ENCODE measurements around the gene TDRD7.

TDRD7 gene

GRCh38 chr9:97419309-97419867 is 7.5 kb downstream of the TDRD7 start:
- Histone ChIP-seq H3K9ac (ENCODE audit: low read depth in 1 of 2, low read length in 2 of 2) (no peak overlapping the region), H3K4me3 (ENCODE audit: low read depth in 1 of 2, low read length in 2 of 2) (no peak overlapping the region), H3K9me3 (ENCODE audit: control insufficient read depth in 1 of 2, low read length in 2 of 2) (no peaks in the 10 kb centered on the region), H3K4me1 (ENCODE audit: control insufficient read depth in 1 of 2, insufficient read depth in 2 of 2, low read length in 2 of 2) (peaks cover 30 to 38% of the 10 kb centered on the region in 2 donors), H3K36me3 (ENCODE audit: control insufficient read depth in 1 of 2, insufficient read depth in 2 of 2, low read length in 2 of 2) (no peaks in the 10 kb centered on the region), H3K27me3 (ENCODE audit: control insufficient read depth in 1 of 2, insufficient read depth in 2 of 2, low read length in 2 of 2) (no peaks in the 10 kb centered on the region), H3K27ac (ENCODE audit: low read depth, low read length) (no peak overlapping the region)

GRCh38 chr9:97425336-97425972 is 13.6 kb downstream of the TDRD7 start:
- H3K9me3 ChIP-seq (ENCODE audit: control insufficient read depth in 1 of 2, low read length in 2 of 2), result no peaks in the 10 kb centered on the region
- H3K4me3 ChIP-seq (ENCODE audit: low read depth in 1 of 2, low read length in 2 of 2), result no peak overlapping the region
- H3K9ac ChIP-seq (ENCODE audit: low read depth in 1 of 2, low read length in 2 of 2), result no peak overlapping the region
- no peaks in the 10 kb centered on the region for H3K27me3 ChIP-seq (ENCODE audit: control insufficient read depth in 1 of 2, insufficient read depth in 2 of 2, low read length in 2 of 2)
- H3K27ac ChIP-seq (ENCODE audit: low read depth, low read length), result no peak overlapping the region
- H3K4me1 ChIP-seq (ENCODE audit: control insufficient read depth in 1 of 2, insufficient read depth in 2 of 2, low read length in 2 of 2), result peaks cover 14 to 17% of the 10 kb centered on the region in 2 donors
- H3K36me3 ChIP-seq (ENCODE audit: control insufficient read depth in 1 of 2, insufficient read depth in 2 of 2, low read length in 2 of 2), result peaks cover 8 to 23% of the 10 kb centered on the region in 2 donors

DNA sequence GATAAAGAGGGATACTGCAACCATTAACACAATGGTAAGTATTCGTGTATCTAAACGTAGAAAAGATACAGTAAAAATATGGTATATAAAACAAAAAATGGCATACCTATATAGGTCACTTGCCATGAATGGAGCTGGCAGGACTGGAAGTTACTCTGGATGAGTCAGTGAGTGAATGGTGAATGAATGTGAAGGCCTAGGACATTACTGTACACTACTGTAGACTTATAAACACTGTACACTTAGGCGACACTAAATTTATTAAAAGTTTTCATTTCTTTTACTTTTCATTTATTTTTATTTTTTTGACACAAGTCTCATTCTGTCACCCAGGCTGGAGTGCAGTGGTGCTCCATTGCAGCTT is 14.1 kb downstream of the TDRD7 start:
- Histone ChIP-seq H3K9me3 (ENCODE audit: control insufficient read depth in 1 of 2, low read length in 2 of 2) (no peaks in the 10 kb centered on the region), H3K36me3 (ENCODE audit: control insufficient read depth in 1 of 2, insufficient read depth in 2 of 2, low read length in 2 of 2) (peaks cover 8 to 27% of the 10 kb centered on the region in 2 donors), H3K4me3 (ENCODE audit: low read depth in 1 of 2, low read length in 2 of 2) (no peak overlapping the region), H3K9ac (ENCODE audit: low read depth in 1 of 2, low read length in 2 of 2) (no peak overlapping the region), H3K27ac (ENCODE audit: low read depth, low read length) (no peak overlapping the region), H3K4me1 (ENCODE audit: control insufficient read depth in 1 of 2, insufficient read depth in 2 of 2, low read length in 2 of 2) (peaks cover 14 to 17% of the 10 kb centered on the region in 2 donors), H3K27me3 (ENCODE audit: control insufficient read depth in 1 of 2, insufficient read depth in 2 of 2, low read length in 2 of 2) (no peaks in the 10 kb centered on the region)

DNA sequence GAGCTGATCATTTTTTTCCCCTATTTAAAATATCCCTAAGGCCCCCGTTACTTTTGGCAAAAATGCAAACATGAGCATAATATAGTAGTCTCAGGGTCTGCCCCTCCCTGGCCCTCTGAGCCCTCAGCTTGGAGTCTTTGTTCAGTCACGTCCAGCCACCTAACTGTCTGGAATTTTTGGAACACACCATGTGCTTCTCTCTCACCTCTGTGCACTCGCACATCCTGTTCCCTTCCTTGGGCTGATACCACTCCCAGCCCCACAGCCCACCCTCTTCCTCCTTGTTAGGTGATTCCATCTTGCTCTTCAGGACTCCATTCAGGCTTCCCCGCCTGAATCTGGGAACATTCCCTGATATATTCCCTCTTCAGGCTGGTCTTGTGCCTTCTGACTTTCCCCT is 16.0 kb downstream of the TDRD7 start:
- no peak overlapping the region for H3K27ac ChIP-seq (ENCODE audit: low read depth, low read length)
- peaks cover 8 to 45% of the 10 kb centered on the region in 2 donors for H3K36me3 ChIP-seq (ENCODE audit: control insufficient read depth in 1 of 2, insufficient read depth in 2 of 2, low read length in 2 of 2)
- peaks cover 14 to 17% of the 10 kb centered on the region in 2 donors for H3K4me1 ChIP-seq (ENCODE audit: control insufficient read depth in 1 of 2, insufficient read depth in 2 of 2, low read length in 2 of 2)
- H3K9me3 ChIP-seq (ENCODE audit: control insufficient read depth in 1 of 2, low read length in 2 of 2), result no peaks in the 10 kb centered on the region
- H3K9ac ChIP-seq (ENCODE audit: low read depth in 1 of 2, low read length in 2 of 2), result no peak overlapping the region
- H3K4me3 ChIP-seq (ENCODE audit: low read depth in 1 of 2, low read length in 2 of 2), result no peak overlapping the region
- no peaks in the 10 kb centered on the region for H3K27me3 ChIP-seq (ENCODE audit: control insufficient read depth in 1 of 2, insufficient read depth in 2 of 2, low read length in 2 of 2)

DNA sequence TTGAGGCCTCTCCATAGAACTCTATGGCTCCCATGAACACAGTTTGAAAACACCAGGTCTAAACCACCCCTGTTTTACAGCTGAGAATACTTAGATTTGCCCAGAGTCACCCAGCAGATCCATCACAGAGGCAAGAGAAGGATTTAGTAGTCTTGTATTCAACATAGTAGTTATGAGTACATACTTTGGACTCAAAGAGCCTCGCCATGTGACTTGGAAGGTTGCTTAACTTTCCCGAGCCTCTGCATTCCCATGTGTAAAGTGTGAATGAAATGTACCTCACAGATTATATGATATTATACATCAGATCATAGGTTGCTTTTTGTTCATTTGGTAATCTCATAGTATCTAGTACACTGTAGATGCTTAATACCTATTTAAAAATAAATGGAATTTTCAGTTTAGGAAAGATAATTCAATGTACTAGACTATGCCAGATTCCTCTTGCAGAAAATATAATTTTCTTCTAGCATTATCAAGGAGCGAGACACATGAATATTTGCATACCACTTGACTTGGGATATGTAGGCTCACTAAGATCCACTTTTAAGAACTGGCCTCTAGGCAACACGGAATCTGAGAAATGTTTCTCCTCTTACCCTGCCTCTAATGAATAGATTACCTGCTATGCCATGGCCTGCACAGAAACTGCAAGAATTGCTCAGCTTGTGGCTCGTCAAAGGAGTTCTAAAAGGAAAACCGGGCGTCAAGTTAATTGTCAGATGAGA is 18.6 kb downstream of the TDRD7 start:
- Histone ChIP-seq H3K27me3 (ENCODE audit: control insufficient read depth in 1 of 2, insufficient read depth in 2 of 2, low read length in 2 of 2) (no peaks in the 10 kb centered on the region), H3K9me3 (ENCODE audit: control insufficient read depth in 1 of 2, low read length in 2 of 2) (no peaks in the 10 kb centered on the region), H3K9ac (ENCODE audit: low read depth in 1 of 2, low read length in 2 of 2) (no peak overlapping the region), H3K27ac (ENCODE audit: low read depth, low read length) (no peak overlapping the region), H3K36me3 (ENCODE audit: control insufficient read depth in 1 of 2, insufficient read depth in 2 of 2, low read length in 2 of 2) (peaks cover 8 to 61% of the 10 kb centered on the region in 2 donors), H3K4me3 (ENCODE audit: low read depth in 1 of 2, low read length in 2 of 2) (no peak overlapping the region), H3K4me1 (ENCODE audit: control insufficient read depth in 1 of 2, insufficient read depth in 2 of 2, low read length in 2 of 2) (peaks cover 5 to 6% of the 10 kb centered on the region in 2 donors)

GRCh38 chr9:97431044-97431441 is 19.1 kb downstream of the TDRD7 start:
- H3K4me3 ChIP-seq (ENCODE audit: low read depth in 1 of 2, low read length in 2 of 2), result no peak overlapping the region
- H3K9me3 ChIP-seq (ENCODE audit: control insufficient read depth in 1 of 2, low read length in 2 of 2), result no peaks in the 10 kb centered on the region
- peaks cover 8 to 61% of the 10 kb centered on the region in 2 donors for H3K36me3 ChIP-seq (ENCODE audit: control insufficient read depth in 1 of 2, insufficient read depth in 2 of 2, low read length in 2 of 2)
- no peaks in the 10 kb centered on the region for H3K27me3 ChIP-seq (ENCODE audit: control insufficient read depth in 1 of 2, insufficient read depth in 2 of 2, low read length in 2 of 2)
- H3K4me1 ChIP-seq (ENCODE audit: control insufficient read depth in 1 of 2, insufficient read depth in 2 of 2, low read length in 2 of 2), result peaks cover 4 to 6% of the 10 kb centered on the region in 2 donors
- no peak overlapping the region for H3K9ac ChIP-seq (ENCODE audit: low read depth in 1 of 2, low read length in 2 of 2)
- H3K27ac ChIP-seq (ENCODE audit: low read depth, low read length), result no peak overlapping the region

- Histone ChIP-seq H3K9ac (ENCODE audit: low read depth in 1 of 2, low read length in 2 of 2) (no peak overlapping the region), H3K36me3 (ENCODE audit: control insufficient read depth in 1 of 2, insufficient read depth in 2 of 2, low read length in 2 of 2) (peaks cover 8 to 61% of the 10 kb centered on the region in 2 donors)
Observed at GRCh38 chr9:97431549-97432143, 19.8 kb downstream of the TDRD7 start.

DNA sequence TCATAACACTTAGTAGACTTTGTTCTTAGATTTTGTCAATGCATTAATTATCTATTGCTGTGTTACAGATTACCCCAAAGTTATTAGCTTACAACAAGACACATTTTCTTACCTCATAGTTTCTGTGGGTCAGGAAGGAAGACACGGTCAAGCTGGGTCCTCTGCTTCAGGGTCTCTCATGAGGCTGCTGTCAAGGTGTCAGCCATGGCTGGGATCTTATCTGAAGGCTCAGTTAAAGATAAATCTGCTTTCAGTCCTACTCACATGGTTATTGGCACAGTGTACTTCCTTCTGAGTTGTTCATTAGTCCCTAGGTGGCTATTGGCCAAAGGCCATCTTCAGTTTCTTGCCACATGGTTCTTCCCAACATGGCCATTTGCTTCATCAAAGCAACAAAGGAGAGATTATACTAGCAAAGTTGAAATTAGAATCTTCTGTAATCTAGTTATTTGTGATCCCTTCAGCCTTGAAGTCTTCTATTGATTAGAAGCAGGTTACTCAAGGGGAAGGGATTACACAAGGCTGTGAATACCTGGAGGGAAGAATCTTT is 25.2 kb downstream of the TDRD7 start:
- Histone ChIP-seq H3K9me3 (ENCODE audit: control insufficient read depth in 1 of 2, low read length in 2 of 2) (no peaks in the 10 kb centered on the region), H3K36me3 (ENCODE audit: control insufficient read depth in 1 of 2, insufficient read depth in 2 of 2, low read length in 2 of 2) (peaks cover 3 to 36% of the 10 kb centered on the region in 2 donors), H3K27ac (ENCODE audit: low read depth, low read length) (no peak overlapping the region), H3K27me3 (ENCODE audit: control insufficient read depth in 1 of 2, insufficient read depth in 2 of 2, low read length in 2 of 2) (no peaks in the 10 kb centered on the region), H3K4me1 (ENCODE audit: control insufficient read depth in 1 of 2, insufficient read depth in 2 of 2, low read length in 2 of 2) (peaks cover 9 to 37% of the 10 kb centered on the region in 2 donors), H3K4me3 (ENCODE audit: low read depth in 1 of 2, low read length in 2 of 2) (peak overlapping the region in 1 of 2 donors; percentile 16), H3K9ac (ENCODE audit: low read depth in 1 of 2, low read length in 2 of 2) (no peak overlapping the region)

More at GRCh38 chr9:97431549-97432143, 19.8 kb downstream of the TDRD7 start:
- H3K27me3 ChIP-seq (ENCODE audit: control insufficient read depth in 1 of 2, insufficient read depth in 2 of 2, low read length in 2 of 2), result no peaks in the 10 kb centered on the region
- H3K9me3 ChIP-seq (ENCODE audit: control insufficient read depth in 1 of 2, low read length in 2 of 2), result no peaks in the 10 kb centered on the region
- peaks cover 4 to 11% of the 10 kb centered on the region in 2 donors for H3K4me1 ChIP-seq (ENCODE audit: control insufficient read depth in 1 of 2, insufficient read depth in 2 of 2, low read length in 2 of 2)
- H3K4me3 ChIP-seq (ENCODE audit: low read depth in 1 of 2, low read length in 2 of 2), result no peak overlapping the region
- H3K27ac ChIP-seq (ENCODE audit: low read depth, low read length), result no peak overlapping the region

- Histone ChIP-seq H3K9ac (ENCODE audit: low read depth in 1 of 2, low read length in 2 of 2) (no peak overlapping the region), H3K27me3 (ENCODE audit: control insufficient read depth in 1 of 2, insufficient read depth in 2 of 2, low read length in 2 of 2) (no peaks in the 10 kb centered on the region), H3K4me3 (ENCODE audit: low read depth in 1 of 2, low read length in 2 of 2) (no peak overlapping the region), H3K4me1 (ENCODE audit: control insufficient read depth in 1 of 2, insufficient read depth in 2 of 2, low read length in 2 of 2) (peaks cover 9 to 37% of the 10 kb centered on the region in 2 donors), H3K27ac (ENCODE audit: low read depth, low read length) (no peak overlapping the region), H3K36me3 (ENCODE audit: control insufficient read depth in 1 of 2, insufficient read depth in 2 of 2, low read length in 2 of 2) (peaks cover 3 to 34% of the 10 kb centered on the region in 2 donors), H3K9me3 (ENCODE audit: control insufficient read depth in 1 of 2, low read length in 2 of 2) (no peaks in the 10 kb centered on the region)
Observed at GRCh38 chr9:97438257-97438656, 26.4 kb downstream of the TDRD7 start.

DNA sequence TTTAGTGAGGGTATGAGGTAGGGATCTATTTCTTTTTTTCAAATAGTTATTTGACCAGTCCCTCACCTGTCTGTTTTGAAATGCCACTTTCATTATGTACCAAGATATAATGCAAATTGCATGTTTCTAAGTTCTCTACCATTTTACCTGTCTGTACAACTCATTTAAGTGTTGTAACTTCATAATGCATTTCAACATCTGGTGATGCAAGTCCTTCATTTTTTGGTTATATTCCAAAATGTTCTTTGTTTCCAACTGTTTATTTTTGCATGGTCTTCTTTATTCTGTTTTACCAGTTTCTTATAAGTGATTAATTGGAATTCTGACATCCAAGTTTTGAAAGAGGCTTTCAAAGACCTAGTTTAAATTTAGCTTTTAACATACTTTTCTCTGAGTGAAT is 26.8 kb downstream of the TDRD7 start:
- Histone ChIP-seq H3K27me3 (ENCODE audit: control insufficient read depth in 1 of 2, insufficient read depth in 2 of 2, low read length in 2 of 2) (no peaks in the 10 kb centered on the region), H3K4me1 (ENCODE audit: control insufficient read depth in 1 of 2, insufficient read depth in 2 of 2, low read length in 2 of 2) (peaks cover 9 to 37% of the 10 kb centered on the region in 2 donors), H3K9me3 (ENCODE audit: control insufficient read depth in 1 of 2, low read length in 2 of 2) (no peaks in the 10 kb centered on the region), H3K9ac (ENCODE audit: low read depth in 1 of 2, low read length in 2 of 2) (no peak overlapping the region), H3K36me3 (ENCODE audit: control insufficient read depth in 1 of 2, insufficient read depth in 2 of 2, low read length in 2 of 2) (peaks cover 3 to 31% of the 10 kb centered on the region in 2 donors), H3K4me3 (ENCODE audit: low read depth in 1 of 2, low read length in 2 of 2) (no peak overlapping the region), H3K27ac (ENCODE audit: low read depth, low read length) (no peak overlapping the region)
